Effector CD4-positive, alpha-beta T cell (primary cell): ENCODE measurements around the gene DCXR.

Experiments
- DNase-seq: peaks from one replicate; pipeline ENCODE4 v3.0.0-alpha.2; 2020

DCXR gene

DNA sequence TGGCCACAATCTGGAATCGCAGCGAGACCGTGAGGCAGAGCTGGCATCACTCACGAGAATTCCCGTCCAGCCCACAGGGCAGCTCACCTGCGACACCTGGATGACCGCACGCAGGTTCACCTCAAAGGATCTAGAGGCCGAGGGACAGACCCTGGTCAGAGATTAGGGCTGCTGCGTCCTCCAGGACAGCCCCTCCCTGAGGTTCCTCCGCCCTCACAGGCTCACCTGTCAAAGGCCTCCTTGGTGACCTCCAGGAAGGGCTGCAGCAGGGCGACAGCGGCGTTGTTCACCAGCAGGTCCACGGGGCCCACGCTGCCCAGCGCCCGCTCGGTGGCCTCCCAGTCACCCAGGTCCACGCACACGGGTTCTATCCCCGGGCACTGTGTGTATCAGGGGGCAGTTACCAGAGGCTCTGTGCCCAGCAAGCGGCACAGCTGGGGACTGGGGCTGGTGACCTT is 834 bp downstream of the DCXR start:
- no peak for DNase-seq

DNA sequence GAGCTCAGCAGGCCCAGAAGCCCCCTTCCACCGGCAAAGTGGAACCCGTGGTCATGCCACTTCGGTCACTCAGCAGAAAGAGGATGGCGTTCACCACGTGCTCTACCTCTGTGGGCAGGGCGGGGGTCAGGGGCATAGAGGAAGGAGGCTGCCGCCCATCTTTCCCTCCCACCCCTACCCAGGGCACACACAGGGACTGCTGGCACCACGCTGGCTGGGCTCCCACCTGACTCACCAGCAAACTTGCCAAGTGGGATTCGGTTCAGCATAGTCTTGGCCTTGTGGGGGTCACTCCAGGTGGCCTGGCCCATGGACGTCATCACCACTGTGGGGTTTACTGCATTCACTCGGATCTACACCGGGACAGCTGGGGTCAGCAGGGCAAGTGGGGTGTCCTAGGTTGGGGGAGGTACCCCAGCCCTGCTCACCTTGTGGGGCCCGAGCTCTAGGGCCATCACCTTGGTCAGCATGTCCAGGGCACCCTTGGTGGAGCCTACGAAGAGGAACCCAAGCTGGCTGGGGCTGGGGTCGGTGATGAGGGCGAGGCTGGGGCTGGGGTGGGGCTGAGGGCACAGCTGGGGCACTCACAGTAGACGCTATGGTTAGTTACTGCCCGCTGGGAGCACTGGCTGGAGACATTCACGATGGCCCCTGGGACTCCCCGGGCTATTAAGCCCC is 1.4 kb downstream of the DCXR start:
- DNase-seq, result no peak

DNA sequence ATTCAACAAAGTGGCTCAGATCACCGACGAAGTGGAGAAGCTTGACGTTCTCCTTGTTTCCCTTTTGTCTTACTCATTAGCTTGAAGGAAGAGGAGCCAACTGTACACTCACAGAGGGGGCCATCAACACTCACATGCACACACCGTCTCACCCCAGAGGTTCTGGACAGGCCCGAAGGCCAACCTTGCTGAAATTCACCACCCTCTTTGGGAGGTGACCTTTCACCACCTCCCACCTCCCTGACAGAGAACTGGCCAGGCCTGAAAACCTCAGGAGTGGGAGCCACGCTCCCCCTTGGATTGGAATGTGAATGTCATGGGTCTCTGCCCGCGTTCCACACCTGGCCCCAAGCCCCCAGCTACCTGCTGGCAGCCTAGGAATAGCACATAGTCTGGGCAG is 2.0 kb downstream of the DCXR start:
- DNase-seq, result no peak

DNA sequence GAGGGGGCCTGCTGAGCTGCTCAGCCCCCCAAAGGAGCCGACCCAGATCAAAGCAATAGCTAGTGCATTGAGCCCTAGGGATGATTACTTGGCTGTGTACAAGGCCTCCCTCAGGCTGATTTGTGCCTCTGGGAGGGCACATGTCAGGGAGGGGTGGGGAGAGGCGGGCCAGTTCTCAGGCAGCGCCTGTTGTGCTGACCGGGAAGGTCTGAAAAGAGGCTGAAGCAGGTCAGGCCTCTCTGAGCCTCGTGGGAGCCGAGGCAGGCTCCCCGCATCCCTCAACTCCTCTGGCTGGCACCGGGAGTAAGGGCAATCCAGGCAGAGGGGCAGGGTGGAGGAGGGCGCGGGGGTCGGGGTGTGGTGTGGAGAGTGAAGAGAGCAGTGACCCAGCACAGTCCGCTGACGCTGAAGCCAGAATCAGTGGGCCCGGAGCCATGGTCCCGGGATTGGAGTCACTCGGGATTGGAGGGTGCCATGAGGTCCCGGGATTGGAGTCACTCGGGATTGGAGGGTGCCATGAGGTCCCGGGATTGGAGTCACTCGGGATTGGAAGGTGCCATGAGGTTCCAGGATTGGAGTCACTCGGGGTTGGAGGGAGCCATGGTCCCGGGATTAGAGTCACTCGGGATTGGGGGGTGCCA is 3.0 kb downstream of the DCXR start:
- DNase-seq, result no peak

DNA sequence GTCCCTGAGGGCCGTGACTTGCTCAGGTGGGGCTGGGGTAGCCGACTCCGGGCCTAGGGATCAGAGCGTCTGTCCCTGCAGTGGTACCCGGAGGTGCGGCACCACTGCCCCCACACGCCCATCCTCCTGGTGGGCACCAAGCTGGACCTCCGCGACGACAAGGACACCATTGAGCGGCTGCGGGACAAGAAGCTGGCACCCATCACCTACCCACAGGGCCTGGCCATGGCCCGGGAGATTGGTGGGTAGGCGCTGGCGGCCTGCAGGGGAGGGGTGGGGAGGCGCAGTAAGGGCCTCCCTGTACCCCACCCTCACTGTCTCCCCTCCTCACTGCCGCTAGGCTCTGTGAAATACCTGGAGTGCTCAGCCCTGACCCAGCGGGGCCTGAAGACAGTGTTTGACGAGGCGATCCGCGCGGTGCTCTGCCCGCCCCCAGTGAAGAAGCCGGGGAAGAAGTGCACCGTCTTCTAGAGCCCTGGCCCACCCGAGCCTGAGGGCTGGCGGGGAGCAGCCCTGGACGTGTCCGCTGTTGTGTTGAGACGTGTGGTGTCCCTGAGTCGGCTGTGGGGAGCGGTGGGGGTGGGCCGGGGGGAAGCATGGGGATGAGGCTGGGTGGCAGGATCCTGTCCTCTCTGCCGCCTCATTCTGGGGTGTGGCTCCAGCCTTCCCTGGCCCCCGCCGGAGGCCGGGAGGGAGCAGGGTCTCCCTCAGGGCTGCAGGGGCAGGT is 4.0 kb downstream of the DCXR start:
- DNase-seq, result no peak

DNA sequence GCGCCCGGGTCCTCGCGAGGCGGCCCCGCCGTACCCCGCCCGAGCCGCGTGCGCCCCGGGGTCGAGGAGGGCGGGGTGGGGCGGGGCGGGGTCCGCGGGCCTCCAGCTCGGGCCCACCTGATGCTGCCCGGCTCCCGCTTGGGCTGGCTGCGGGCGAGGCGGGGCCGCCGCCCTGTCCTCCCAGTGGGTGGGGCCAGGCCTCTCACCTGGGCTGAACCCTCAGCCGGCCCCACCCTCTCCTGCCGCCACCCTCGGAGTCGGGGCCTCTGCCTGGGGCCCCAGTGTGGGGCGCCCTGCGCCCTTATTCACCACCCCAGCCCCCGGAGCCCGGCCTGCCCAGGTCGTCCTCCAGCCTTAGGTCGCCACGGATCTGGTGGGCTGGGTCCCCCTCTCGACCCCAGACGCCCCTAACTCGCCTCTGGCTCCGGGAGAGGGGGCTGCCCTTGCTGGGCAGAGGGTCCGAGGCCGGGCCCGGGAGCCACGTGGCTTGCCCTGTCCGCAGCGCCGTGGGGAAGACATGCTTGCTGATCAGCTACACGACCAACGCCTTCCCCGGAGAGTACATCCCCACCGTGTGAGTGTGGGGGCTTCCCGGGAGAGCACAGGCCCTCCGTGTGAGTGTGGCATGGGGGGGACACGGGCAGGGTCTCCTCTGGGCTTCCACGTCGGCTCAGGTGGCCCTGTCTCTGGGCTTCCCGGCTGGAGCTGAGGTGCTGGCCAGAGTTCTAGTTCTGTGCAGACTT is 5.4 kb downstream of the DCXR start:
- no peak for DNase-seq

DNA sequence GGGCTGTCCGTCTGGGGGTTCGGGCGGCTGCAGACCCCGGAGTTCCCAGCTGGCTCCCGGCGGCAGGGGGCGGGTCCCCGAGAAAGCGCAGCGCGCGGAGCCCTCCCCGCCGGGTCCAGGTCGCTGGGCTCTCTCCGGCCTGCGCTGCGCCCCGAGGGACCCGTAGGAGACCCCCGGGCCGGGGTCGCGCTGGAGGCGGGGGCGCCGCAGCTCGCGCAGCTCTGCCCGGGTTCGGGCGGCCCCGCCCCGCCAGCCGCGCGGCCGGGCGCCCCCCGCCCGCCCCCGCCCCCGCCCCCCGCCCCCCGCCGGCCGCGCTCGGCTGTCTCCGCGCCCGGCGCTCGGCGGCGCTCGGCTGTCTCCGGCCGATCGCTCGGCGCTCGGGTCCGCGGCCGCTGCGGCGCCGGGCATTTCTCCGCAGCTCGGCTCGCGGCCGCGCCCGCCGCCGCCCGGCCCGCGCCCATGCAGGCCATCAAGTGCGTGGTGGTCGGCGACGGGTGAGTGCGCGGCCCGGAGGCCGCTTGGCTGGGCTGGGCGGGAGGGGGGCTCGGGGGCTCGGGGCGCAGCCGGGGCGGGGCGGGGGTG is 6.1 kb downstream of the DCXR start, which contains the start of gene RAC3:
Gene RAC3, plus strand, starts transcription at position 376 of the 582 bp plus-strand sequence. Its CDS starts 84 bp downstream, at position 460.
- DNase-seq, result no peak

DNA sequence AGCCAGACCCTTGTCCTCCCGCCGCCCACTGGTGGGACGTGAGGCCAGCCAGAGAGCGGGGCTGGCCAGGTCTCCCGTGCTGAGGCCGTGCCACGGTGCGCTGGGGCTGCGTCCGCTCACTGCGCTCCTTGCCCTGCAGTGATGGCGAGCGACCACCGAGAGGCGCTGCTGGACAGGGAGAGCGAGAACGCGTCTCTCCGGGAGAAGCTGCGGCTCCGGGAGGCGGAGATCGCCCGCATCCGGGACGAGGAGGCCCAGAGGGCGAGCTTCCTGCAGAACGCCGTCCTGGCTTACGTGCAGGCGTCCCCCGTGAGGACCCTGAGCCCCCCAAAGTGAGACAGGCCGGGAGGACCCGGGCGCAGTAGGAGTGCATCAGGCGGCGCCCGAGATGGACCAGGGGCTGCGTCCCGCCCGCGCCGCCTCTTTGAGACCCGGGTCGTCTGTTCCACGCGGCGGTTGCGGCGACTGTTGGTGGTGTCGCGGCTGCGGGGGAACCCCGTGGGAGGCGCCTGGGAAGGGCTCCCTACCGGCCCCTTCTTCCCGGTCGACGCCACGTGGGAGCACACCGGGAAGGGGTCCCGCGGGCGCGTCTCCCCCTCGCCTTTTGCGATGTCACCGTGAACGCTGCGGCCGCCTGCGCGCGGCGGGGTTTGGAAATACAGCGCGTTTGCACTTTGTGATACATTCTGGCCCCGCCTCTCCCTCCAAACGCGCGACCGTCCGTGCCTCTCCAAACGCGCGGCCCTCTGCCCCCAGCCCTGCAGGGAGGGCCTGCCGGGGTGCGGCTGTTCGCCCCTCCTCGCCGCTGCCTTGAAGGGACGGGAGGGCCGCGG is 6.8 kb downstream of the DCXR start:
- peak; percentile 75 for DNase-seq

DNA sequence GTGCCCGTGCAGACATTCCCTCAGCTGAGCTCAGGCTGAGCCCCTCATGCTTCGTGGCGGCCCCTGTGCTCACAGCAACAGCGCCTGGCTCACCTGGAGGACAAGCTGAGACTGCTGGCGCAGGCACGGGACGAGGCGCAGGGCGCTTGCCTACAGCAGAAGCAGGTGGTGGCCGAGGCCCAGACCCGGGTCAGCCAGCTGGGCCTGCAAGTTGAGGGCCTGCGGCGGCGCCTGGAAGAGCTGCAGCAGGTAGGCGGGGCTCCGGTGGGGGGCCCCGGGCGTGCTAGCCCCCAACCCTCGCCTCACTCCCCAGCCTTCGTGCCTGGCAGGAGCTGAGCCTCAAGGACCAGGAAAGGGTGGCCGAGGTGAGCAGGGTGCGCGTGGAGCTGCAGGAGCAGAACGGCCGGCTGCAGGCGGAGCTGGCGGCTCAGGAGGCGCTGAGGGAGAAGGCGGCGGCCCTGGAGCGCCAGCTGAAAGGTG is 7.5 kb downstream of the DCXR start:
- DNase-seq, result no peak

DNA sequence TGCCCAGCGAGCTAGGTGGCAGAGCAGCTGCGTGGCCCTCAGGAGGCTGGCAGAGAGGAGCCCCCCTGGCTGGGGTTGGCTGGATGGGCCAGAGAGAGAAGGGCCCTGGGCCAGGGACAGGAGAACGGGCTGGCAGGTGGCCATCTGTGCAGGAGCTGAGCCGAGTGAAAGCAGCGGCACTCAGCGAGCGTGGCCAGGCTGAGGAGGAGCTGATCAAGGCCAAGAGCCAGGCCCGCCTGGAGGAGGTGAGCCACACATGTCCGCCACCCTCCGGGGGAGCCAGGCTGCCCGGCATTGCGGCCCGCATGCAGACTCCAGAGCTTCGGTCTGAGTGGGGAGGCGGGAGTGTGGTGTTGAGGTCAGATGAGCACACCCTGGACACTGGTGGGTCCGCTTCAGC is 8.1 kb downstream of the DCXR start:
- DNase-seq, result no peak

DNA sequence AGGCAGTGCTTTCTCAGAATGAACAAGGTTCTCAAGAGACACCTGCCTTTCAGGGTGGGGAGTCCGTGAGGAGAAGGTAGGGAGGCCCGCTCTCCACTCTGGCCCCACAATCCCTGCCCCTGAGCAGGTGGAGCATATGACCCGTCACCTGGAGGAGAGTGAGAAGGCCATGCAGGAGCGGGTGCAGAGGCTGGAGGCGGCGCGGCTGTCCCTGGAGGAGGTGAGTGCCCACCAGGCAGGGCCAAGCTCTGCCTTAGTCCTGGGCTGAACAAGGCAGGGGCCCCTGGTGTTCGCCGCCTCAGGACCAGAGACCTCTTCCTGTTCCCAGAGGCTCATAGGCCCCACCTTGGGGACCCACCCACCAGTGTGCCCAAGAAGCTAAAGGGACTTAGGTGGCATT is 8.5 kb downstream of the DCXR start:
- no peak for DNase-seq

DNA sequence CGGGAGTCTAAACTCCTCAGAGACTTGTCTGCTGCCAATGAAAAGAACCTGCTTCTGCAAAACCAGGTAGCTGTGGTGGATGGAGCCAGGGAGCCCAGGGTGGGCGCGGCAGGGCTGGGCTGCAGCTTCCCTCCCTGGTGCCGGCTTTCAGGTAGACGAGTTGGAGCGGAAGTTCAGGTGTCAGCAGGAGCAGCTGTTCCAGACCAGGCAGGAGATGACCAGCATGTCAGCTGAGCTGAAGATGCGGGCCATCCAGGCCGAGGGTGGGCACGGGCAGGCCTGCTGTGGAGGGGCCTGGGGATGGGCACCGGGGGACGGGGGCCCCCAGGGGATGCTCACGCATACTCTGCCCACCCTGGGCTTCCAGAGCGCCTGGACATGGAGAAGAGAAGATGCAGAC is 9.3 kb downstream of the DCXR start:
- DNase-seq, result no peak

DNA sequence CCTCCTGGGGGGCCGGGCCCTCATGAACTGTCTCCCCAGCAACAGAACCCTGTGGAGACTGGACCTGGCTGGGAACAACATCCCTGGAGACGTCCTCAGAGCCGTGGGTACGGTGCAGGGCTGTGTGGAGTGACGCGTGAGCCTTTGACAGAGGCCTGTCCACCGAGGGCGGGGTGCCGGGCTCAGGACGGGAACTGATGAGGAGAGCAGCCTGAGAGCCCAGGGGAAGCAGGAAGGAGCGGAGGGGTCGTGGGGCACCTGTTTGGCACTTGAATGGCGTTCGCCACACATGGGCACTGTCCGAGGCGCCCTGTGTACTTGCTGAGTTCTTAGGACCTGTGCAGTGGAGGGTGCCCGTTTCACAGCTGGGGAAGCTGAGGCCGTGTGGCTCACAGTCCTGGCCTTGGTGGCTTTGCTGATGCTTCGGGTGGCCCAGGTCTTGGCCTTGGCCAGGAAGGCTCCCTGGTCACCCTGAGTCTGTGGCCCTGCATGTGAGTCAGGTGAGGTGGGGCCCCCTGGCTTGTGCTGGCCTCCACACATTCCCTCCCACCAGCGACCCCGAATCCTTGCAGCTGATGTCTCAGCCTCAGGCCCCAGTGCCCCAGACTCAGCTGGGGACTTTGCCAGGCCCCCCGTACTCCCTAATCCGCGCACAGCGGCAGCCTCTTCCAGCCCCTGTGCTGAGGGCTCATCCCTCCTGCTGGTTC is 11.9 kb downstream of the DCXR start:
- DNase-seq, result no peak

DNA sequence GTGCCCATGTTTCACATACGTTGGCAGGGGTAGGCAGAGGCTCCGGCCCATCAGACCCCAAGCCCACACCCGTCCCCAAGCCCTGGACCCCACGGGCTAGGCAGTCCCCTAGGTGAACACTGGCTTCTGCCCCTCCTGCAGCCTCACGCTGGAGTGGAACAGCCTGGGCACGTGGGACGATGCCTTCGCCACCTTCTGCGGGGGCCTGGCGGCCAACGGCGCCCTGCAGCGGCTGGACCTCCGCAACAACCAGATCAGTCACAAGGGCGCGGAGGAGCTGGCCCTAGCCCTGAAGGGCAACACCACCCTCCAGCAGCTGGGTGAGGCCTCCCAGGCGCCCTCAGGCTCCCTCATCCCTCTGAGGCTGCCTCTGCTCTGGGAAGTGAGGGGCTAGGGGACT is 12.6 kb downstream of the DCXR start:
- no peak for DNase-seq

DNA sequence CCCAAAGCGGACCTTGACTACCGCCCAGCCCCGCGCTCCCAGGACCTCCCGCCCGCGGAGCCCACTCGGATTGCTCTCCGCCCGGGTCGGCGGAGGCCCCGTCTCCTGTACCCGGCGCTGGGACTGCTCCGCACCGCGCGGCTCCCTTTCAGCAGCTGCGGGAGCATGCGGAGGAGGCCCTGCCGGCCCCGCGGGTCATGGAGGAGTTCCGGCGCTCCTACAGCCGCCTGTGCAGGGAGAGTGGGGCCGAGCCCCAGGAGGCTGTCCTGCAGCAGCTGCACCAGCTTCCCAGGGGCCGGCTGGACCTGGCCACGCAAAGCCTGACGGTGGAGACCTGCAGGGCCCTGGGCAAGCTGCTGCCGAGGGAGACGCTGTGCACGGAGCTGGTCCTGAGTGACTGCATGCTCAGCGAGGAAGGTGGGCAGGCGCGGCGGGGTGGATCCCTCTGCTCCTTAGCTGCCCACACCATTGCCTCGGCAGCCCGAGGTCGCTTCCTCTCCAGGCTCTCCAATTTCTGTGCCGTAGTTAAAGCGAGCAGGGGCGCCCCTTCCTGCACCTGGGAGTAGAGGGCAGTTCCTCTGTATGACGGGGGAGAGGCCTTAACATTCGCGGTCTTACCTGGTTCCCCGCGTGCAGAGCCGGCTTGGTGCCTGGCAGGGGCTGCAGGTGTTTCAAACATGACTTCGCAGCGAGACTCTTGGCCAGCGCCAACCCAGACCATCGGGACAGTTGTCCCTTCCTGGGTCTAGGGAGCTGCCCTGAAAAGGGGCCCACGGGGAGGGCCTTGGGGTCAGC is 13.9 kb downstream of the DCXR start:
- DNase-seq, result no peak

DNA sequence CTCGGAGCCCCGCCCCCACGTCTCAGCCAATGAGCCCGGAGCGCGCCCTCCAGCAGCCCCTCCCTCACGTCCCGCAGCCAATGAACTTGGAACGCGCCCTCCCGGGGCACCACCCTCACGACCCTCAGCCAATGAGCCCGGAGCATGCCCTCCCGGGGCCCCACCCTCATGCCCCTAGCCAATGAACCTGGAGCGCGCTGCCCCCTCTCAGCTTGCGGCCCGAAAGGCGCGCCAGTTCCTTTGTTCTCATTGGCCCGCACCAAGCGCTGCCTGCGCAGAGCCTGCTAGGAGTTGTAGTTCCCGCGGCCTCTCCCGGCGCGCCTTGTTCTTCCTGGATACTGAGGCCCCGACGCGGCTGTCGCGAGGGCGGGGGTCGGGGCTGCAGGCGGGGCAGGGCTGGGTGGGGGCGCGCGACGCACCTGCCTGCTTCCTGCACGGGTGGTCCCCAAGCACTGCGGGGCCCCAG is 14.5 kb downstream of the DCXR start, which contains the start of gene LRRC45:
Gene LRRC45, plus strand, starts transcription at position 325 of the 466 bp plus-strand sequence. CDS start 339 bp downstream, outside the sequence.
- DNase-seq, result peak; percentile 100

DNA sequence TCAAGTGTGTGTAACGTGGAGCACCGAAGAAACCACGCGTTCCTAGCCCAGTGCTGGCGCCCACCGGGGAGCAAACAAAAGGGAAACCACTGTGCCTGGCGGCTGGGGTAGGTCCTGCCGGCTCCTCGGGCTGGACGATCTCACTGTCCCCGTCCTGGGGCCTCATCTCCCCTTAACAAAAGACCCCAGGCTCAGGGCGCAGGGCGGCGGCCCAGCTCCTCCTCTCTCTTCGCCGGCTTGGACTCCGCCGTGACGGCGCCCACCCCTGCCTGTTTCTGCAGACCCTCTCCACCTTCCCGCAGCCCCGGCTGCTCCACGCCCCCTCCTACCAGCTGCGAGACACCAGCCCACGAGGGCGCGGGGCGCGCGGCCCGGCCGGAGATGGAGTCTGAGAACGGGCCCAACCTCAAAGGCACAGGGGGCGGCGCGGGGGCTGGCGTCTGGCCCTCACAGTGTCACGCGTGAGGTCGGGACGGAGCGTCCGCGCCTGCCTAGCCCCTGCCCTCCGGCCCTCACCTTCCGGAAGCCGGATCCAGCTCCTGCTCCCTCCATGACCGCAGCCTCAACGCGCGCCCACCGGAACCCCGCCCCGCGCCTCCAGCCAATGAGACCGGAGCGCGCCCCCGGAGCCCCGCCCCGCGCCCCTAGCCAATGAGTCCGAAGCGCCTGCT is 15.1 kb downstream of the DCXR start, which contains the start of gene CENPX:
Gene CENPX, minus strand, starts transcription at position 569 of the 671 bp plus-strand sequence. Its CDS starts 17 bp downstream, at position 552.
- DNase-seq, result no peak

DNA sequence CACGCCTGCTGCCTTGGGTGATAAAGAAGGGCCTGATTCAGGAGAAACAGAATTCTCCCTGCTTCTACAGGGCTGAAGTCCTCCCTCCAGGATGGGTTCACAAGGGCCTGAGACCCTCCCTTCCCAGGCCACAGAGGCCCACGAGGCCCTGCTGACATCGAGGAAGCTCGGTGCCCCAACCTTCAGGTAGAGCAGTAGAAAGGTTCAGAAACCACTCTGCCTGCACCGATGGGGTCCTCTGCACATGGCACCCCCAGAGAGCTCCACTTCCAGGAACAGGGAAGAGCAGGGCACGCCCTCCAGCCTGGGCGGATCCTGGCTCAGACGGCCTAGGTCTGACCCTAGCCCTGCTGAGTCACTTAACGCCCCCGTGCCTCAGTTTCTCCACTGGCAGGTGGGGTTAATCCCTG is 15.6 kb downstream of the DCXR start:
- DNase-seq, result no peak
